ENCODE results near the gene PRR23E.

DNA sequence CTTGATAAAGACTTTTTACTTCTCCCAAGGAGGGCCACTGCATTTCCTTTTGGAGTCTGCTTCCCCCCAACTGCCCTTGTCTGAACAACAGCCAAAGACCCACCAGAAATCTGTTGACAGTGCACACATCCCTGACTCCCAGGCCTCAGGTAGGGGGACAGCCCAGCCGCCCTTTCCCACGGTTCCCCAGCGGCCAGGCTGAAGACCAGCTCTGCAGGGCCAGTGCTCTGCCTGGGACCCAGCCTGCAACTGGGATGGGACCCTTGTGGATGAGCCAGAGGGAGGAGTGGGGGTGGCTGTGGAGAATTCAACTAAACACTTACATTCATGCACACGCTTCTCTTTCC is 8.1 kb upstream of the PRR23E start:
- no peak for TF ChIP-seq CTCF (IDR thresholded peaks at IDR 0.05)
- no peak for TF ChIP-seq POLR2A (IDR thresholded peaks at IDR 0.05)
